IPS-18c (cell line): ENCODE measurements around the gene DUSP8.
A peak's percentile ranks its signal among the peaks of the same experiment; 100 is the strongest.

ENCODE experiments used
- H3K4me3 ChIP-seq: 2 replicates; pipeline ENCODE4 v1.7.0; 2013; ENCODE audit warnings: low read depth, mild to moderate bottlenecking, low read length, moderate library complexity; ENCODE audit not compliant: insufficient read depth
- H3K9me3 ChIP-seq: one replicate; pipeline ENCODE4 v1.6.1; 2013; ENCODE audit warnings: mild to moderate bottlenecking, low read length, moderate library complexity; ENCODE audit not compliant: control insufficient read depth, insufficient read depth

DUSP8 gene

GRCh38 chr11:1546536-1547466 lies 25.3 kb downstream of the DUSP8 start:
- Histone ChIP-seq H3K9me3 (no peaks in the 10 kb centered on the region), H3K4me3 (peak overlapping the region; percentile 59)

- Histone ChIP-seq H3K9me3 (no peaks in the 10 kb centered on the region), H3K4me3 (peak overlapping the region; percentile 47)
Measured at GRCh38 chr11:1546077-1546535, 26.0 kb downstream of the DUSP8 start.

- H3K9me3 ChIP-seq: no peaks in the 10 kb centered on the region
- H3K4me3 ChIP-seq: no peak overlapping the region
Measured at GRCh38 chr11:1545432-1545831, 26.6 kb downstream of the DUSP8 start.

DNA sequence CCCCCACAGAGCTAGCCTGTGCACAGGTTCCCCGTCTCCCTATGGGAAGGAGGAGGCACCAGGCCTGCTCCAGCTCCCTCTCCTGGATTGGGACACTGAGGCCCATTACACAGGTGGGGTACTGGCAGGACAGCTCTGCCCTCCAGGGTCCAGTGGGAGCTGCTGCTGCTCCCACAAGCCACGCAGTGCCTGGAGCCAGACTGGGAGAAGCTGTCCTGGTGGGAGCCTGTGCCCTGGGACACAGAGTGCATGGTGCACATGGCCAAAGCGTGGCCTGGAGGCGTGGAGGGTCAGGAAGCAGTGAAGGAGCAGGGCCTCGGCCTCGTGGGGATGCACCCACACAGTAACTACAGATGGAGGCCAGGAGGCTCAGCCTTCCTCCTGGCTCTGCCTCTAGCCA lies 27.5 kb downstream of the DUSP8 start:
- H3K4me3 ChIP-seq: no peak overlapping the region
- H3K9me3 ChIP-seq: no peaks in the 10 kb centered on the region

DNA sequence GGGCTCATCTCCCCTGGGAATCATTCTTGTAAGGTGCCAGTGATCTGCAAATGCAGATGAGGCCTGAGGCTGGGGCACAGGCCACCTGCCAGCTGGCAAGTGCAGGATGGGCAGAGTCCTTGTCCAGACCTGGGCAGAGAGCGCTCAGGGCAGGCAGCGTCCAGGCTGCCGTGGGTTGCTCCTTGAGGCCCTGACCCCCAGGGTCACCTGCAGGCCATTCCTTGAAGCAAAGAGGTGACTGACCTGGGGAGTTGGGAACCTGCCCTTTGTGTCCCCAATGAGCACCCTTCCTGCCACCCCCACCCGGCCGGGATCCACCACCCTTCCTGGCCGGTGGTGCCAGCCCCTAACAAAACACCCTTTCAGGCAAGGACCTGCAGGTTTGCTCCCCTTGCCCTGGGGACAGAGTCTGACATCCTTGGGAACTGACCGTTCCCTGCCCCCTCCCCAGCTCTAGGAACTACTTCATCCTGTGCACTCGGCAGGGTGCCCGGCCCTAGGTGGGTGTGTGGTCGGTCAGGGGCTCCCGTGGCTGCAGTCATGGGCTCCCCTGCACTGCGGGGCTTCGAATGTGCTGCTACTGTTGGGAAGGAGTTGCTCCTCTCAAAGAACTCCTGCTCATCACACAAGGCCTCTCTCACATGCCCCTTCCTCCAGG lies 28.3 kb downstream of the DUSP8 start:
- Histone ChIP-seq H3K9me3 (no peaks in the 10 kb centered on the region), H3K4me3 (no peak overlapping the region)

DNA sequence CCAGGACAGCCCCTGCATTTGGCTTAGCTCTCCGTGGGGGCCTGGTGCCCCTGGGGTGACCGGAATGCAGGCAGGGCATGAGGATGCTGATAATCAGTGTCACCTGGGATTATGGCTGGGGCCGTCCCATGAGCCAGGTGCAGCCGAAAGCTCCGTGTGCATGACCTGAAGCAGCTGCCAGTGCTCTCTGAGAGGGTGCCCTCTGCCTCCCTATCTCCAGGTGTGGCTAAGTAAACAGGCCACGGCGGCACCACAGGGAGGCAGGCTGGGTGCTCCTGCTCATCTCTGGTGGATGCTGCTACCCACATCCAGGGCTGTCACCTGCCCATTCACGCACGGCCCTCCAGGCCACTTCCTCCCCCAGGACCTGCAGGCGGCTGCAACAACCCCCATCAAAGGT lies 29.8 kb downstream of the DUSP8 start:
- no peak overlapping the region for H3K4me3 ChIP-seq
- no peaks in the 10 kb centered on the region for H3K9me3 ChIP-seq

DNA sequence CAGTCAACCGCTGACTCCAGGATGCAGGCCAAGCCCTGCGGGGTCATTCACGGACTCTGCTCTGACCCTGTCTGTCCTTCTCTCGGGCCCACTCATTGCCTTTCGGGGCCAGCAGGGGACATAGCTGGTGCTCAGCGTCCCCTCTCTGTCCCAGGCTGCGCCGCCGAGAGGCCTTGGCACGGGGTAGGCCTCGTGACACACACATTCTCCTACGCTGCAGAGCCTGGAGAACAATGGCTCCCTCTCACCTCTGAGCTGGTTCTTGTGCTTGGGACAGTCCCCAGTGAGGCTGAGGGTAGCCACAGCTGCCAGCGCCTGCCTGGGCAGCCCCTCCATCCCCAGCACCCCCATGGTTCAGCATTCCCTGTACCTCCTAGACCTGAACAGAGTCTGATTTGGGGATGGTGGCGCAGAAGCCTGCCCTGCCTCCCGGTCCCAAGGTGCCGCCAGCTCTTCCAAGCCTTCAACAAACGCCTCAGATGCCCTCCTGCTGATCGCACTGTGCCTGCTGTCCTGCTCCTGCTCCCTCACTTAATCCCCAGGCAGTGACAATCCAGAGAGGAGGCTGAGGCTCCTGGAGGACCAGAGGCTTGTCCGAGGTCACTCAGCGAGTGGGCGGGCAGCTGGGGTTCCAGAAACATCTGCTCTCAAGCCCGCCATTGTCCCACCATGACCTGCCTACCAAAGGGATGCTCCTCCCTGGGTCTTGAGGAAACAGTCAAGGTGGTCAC lies 30.4 kb downstream of the DUSP8 start:
- Histone ChIP-seq H3K9me3 (no peaks in the 10 kb centered on the region), H3K4me3 (no peak overlapping the region)

GRCh38 chr11:1540074-1540473 lies 32.0 kb downstream of the DUSP8 start:
- Histone ChIP-seq H3K4me3 (no peak overlapping the region), H3K9me3 (no peaks in the 10 kb centered on the region)

DNA sequence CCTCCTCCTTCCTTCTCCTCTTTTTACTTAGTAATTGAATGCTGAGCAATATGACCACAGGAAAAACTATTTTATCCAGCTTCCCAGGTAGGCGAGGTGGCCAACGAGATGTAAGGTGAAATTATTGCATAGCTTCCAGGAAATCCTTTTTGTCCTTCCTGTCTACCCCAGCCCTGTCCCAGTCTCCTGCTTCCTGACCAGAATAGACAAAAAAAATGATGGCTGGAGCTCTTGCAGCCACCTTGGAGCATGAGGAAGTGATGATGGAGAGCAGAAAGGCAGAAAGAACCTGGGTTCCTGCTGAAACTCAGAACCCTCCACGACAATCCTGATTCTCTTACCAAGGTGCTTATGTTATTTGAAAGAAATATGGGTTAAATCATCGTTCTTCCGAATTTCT lies 33.9 kb downstream of the DUSP8 start:
- Histone ChIP-seq H3K9me3 (no peaks in the 10 kb centered on the region), H3K4me3 (no peak overlapping the region)

- no peak overlapping the region for H3K4me3 ChIP-seq
Measured at GRCh38 chr11:1536065-1536843, 35.8 kb downstream of the DUSP8 start.

GRCh38 chr11:1534682-1535081 lies 37.4 kb downstream of the DUSP8 start:
- no peaks in the 10 kb centered on the region for H3K9me3 ChIP-seq
- no peak overlapping the region for H3K4me3 ChIP-seq

More at GRCh38 chr11:1536065-1536843, 35.8 kb downstream of the DUSP8 start:
- H3K9me3 ChIP-seq: no peaks in the 10 kb centered on the region

DNA sequence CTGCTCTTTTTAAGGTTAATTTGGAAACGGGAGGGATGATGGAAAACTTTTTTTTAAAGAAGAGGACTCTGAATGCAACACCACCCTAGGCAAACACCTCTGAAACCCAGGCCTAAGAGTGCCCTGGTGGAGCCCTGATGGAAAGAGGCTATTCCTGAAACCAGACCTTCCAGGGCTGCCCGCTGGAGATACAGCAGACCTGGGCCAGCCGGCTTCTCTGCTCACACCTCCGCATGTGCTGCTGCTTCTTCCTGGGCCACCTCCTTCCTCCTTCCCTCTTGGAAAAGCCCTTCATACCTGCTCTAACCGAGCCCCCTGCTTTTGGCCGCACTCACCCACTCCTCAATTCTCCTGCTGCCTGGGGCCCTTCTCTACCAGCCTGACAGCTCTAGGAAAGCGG lies 37.9 kb downstream of the DUSP8 start:
- H3K9me3 ChIP-seq: no peaks in the 10 kb centered on the region
- H3K4me3 ChIP-seq: no peak overlapping the region

- Histone ChIP-seq H3K4me3 (no peak overlapping the region), H3K9me3 (no peaks in the 10 kb centered on the region)
Measured at GRCh38 chr11:1533342-1533725, 38.7 kb downstream of the DUSP8 start.

DNA sequence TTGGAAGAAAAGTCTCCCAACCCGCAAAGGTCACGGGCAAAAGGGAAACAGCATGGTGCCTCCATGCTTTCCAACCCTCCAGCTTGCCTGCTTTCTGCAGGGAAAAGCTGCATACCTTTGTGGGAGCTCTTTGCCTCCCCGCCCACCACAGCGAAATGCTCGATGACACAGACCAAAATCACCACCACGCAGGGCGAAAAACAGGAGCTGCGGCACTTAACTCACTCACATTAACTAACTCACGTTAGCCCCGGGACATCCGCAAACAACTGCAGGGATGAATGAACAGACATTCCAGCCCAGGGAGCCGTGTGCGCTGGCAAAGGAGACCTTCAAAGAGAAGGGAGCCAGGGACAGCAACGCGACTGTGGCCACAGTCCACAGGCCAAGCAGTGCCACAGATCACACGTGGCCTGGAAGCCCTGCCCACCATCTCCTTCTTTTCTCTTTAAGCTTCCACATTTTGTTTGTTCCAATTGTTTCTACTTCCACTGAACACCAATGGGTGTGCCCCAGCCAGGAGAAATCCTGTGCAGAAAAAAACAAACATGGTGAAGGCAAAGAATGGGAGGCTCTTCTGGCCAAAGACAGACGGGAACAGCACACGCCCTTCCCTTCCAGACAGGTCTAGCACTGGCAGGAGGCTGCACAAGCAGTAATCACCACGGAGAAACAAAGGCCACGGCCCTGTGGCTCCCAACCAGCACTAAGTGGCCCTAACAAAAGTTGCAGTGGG lies 39.3 kb downstream of the DUSP8 start:
- Histone ChIP-seq H3K4me3 (no peak overlapping the region), H3K9me3 (no peaks in the 10 kb centered on the region)

DNA sequence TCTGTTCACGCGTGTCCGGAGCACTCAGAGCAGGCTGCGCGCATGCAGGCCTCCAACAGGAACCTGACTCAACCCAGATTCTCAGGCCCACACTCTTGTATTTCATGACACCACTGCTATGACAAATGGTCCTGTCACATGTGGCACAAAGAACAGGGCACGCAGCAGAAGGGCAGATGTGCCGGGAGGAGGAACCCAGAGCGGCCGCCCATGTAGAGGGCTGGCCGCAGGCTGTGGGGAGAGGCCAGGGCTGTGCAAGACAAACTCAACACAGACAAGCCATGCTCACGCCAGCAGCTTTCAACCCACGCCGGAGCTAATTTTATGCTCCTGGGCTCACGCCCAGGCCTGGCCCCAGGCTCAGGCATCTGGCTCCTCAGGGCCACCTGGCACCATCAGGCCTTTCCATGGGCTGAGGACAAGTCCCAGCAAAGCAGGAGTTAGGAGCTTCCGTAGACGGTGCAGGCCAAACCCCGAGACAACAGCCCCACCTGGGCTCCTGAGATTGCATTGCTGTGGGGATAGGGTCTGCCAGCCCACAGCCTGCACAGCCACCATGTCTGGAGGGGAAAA lies 40.0 kb downstream of the DUSP8 start:
- no peaks in the 10 kb centered on the region for H3K9me3 ChIP-seq
- no peak overlapping the region for H3K4me3 ChIP-seq

DNA sequence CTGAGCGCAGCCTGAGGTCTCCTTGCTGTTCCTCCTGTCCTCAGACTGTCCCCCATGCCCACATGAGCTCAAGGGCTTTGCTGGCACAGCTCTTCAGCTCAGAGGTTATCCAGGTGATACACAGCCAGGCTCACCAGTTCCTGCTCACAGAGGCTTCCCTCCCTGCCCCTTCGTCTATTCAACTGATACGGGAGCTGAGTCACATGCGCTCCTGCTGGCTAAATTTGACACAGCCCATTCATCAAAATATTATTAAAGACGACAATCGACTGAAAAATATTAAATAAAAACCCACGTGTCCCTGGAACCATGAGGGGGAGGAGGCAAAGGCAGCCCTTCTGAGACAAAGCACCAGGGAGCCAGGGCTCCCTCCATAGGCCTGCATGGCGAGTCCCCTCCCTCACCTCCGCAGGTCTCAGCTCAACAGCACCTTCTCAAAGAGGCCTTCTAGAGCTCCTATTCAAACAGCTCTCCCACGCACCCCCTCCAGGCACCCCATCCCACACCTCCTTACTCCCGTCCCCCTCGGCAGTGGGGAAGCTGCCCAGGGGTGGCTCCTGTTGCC lies 40.5 kb downstream of the DUSP8 start:
- Histone ChIP-seq H3K9me3 (no peaks in the 10 kb centered on the region), H3K4me3 (no peak overlapping the region)
